NOMO-1 treated with DMSO at 0.1 percent for 48 hours (cell line): ENCODE results near the gene RUNDC3A.
"Not testable (repeated sequence)": the region's sequence is repeated elsewhere in the genome, so short reads cannot be mapped to it uniquely, and the experiment has no call there.

Experiments
- DNase-seq: peaks from one replicate; lab custom pipeline; 2025; ENCODE audit not compliant: unreplicated experiment; lab: John Stamatoyannopoulos, UW

The RUNDC3A gene

DNA sequence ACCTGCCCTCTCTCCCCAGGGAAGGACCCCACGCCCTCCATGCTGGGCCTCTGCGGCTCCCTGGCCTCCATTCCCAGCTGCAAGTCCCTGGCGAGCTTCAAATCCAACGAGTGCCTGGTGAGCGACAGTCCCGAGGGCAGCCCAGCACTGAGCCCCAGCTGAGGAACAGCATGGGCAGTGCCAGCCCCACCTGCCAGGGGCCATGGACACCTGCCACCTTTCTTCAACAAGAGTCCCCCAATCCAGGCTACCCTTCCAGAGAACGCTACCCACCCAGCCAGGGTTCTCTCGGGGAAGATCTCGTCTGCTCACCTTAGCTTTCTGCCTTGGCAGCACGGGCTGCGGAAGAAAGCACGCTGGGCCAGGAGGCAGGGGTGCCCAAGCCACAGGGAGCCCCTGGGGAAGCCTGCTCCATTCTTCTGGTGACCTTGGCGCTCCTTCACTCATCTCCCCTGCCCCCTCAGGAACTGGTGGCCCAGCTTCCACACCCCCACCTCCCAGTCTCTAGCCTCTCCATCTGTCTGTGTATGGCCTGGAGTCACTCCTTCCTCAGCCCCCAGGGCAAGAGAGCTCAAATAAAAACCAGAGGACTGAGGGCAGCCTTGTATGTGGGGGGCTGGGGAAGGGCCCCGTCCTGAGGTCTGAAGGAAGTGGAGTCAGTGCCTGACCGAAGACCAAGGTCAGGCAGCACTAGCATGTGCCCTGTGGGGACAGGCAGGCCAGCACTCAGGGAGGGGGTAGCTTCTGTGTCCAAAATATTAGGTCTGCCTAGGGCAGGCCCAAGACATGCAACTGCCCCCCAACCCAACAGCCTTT lies 9.9 kb downstream of the RUNDC3A start:
- no peak for DNase-seq

DNA sequence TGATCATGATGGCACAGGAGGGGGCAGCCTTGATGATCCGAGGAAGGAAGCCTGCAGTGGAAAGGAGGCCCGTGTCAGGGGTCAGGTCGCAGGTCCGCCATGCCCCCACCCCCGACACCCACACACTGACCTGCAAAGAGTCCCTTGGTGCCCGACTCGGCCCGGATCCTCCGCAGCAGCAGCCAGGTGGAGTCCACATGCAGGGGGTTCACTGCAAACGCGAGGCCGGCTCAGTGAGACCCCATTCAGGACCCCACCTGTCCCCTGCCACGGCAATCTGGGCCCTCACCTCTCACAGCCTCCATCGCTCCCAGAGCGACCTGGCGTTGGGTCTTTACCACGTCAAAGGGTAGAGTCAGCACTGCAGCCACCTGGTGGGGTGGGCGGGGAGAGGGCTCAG lies 11.7 kb downstream of the RUNDC3A start:
- DNase-seq: no peak

DNA sequence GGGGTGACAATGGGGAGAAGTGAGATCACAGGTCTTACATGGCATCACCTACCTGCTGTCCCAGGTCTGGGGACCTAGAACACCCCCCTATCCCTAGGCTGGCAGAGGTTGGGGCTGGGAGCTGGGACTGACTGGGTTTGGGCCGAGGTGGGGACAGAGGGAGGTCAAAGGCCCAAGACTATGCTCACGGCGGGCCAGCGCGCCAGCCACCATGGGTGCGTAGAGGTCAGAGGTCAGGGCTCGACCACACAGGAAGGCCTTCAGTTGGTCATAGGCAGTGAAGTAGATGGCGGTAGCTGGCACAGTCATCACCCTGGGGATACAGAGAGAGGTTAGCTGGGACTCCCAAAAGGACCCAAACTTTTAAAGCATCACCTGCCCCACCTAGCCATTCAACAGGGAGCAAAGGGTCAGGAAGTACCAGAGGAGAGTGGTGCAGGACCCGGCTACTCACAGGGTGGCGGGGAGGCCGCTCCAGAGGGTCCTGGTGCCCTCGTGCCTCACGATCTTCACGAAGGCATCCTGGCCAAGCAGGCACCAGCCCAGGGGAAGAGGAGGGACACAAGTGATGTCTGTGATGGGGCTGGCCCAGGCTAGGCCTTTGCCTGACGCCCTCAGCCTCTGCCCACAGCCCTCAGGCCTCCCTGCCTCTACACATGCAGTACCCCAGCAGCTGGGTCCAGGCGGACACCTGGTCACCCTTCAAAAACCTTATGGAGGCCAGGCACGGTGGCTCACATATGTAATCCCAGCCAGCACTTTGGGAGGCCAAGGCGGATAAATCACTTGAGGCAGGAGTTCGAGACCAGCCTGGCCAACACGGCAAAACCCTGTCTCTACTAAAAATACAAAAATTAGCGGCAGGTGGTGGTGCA lies 13.1 kb downstream of the RUNDC3A start:
- no peak for DNase-seq

DNA sequence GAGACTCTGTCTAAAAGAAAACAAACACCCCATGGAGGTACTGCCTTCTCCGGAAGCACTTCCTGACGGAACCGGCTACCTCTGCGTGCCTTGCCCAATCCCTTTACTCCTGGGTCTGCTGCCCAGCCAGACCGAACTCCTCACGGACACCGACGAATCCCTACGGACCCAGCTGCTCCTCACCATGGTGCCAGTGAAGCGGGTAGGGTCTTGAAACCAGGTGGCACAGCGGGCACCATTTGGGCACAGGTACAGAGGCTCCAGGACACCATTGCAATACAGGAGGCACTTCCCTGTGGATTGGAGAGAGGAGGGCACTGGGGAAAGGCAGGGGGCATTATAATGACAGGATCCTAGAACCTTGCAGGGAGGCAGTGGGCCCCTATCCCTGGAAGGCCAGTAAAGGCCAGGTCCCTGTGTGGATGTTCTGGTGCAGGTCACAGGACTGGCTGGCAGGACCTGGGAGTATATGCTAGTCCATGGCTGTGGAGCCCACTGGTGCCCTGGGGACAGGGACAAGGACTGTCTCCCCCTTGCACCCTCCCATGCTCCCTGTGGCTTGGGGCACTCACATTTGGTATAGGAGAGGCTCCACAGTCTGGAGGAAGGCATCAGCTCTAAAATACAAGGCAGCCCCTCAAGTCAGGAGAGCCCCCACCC lies 14.0 kb downstream of the RUNDC3A start:
- no peak for DNase-seq

GRCh38 chr17:44323359-44324091 lies 15.1 kb downstream of the RUNDC3A start:
- DNase-seq: no peak

DNA sequence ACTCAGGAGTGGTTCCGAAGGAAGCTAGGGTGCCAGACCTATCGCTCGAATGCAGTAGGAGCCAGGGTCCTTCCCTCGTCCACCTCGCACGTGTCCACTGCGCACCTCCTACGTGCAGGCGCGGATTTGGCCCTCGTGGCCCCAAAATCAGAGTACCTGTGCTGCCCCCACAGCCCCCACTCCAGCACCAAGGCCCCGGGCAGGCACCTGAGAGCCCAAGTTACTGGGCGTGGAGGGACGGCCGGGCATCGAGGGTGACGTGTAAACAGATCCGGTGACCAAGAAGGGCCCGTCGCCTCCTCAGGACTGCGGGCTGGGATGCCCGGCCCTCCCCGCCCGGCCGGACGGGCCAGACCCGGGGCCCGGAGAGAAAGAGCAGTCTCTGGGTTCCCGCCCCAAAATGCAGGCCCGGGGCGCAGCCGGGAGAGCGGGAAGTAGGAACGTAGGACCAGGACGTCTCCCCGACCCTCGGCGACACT lies 15.7 kb downstream of the RUNDC3A start:
- DNase-seq: no peak

DNA sequence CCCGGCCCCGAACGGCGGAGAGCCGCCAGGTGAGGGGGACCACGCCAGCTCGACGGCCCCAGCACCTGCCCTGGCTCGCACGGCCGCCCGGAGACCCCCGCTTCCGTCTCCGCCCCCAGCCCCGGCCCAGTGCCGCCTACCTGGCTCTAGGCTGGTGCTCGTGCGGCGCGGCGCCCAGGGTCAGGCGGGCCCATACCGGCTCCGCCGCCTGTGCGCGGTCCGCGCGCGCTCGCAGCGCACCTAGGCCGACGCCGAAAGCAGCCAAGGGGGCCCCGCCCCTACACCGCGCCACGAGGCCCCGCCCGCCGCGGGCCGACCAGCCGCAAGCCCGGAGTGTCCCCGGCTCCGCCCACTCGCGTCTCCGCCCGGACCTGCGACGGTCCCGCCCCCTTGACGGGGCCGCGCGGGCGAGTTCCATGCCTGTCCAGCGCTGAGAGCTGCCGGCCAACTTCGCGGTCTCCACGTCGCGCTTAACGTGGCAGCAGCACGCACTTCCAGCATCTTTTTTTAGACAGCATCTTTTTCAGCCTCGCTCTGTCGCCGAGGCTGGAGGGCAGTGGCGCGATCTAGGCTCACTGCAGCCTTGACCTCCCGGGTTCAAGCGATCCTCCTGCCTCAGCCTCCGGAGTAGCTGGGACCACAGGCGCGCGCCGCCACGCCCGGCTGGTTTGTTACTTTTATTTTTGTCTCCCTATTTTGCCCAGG lies 16.3 kb downstream of the RUNDC3A start, which contains the start of gene SLC25A39:
TSS of gene SLC25A39 (minus strand) at position 253 of the 705 bp plus-strand sequence. CDS start 1,261 bp downstream, outside the sequence.
- DNase-seq: peak; percentile 88

DNA sequence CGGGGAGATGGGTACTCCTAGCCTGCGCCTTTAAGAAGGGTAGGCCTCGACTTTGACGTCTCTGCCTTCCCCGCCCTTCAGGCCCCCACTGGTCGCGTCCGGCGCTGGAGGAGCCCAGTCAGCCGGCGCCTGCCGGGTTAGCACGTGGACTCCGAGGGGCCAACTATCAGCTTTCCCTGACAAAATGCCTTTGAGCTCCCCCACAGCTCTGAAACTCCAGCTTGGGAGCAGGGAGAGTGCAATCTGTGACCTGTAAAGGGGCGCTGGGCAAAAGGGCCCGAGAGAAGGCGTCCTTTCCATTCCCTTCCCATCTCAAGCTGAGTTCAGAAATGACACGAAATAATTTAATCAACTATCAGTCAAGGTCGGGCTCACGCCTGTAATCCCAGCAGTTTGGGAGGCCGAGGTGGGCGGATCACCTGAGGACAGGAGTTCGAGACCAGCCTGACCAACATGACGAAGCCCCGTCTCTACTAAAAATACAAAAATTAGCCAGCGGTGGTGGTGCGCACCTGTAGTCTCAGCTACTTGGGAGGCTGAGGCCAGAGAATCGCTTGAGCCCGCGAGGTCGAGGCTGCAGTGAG lies 18.6 kb downstream of the RUNDC3A start:
- peak; percentile 98 for DNase-seq

DNA sequence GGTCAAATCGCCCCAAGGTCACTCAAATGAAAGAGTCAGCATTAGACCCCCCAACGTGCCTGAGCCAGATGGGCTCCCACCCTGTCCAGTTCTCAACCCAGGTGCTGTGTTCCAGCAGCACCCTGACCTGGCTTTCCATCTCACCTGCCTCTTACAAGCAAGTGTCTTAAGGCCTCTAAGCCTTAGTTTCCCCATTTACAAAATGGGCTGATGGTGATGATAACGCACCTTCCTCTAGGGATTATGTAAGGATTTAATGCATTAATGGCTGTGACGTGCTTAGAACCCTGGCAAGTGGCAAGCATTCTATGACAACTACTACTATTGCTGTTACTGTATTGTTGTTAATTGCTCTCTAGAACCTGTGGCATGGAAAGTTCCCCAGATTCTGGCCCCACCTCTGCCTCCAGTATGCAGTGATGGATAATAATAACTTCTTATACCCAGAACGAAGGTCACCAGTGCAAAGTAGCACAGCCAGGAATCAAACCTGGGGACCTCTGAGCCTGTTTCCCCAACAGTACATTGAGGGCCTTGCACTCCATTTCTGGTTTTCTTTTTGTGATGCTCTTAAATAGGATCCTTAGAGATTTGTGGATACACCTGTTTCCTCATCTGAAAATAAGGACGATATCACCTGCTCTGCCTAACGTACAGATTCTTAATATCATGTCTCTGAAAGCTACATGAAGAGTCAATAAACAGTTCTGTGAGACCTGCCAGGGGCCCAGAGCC lies 19.5 kb downstream of the RUNDC3A start:
- no peak for DNase-seq

DNA sequence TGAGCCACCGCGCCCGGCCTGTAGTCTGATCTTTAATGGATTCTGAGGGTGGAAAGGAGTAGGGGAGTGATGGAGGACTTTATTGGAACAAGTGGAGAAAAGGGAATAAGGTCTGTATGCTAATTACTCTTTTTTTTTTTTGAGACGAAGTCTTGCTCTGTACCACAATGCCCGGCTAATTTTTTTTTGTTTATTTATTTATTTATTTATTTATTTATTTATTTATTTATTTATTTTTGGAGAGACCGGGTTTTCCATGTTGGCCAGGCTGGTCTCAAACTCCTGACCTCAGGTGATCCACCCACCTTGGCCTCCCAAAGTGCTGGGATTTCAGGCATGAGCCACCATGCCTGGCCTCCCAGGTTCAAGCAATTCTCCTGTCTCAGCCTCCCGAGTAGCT lies 21.1 kb downstream of the RUNDC3A start:
- not testable (repeated sequence) for DNase-seq

DNA sequence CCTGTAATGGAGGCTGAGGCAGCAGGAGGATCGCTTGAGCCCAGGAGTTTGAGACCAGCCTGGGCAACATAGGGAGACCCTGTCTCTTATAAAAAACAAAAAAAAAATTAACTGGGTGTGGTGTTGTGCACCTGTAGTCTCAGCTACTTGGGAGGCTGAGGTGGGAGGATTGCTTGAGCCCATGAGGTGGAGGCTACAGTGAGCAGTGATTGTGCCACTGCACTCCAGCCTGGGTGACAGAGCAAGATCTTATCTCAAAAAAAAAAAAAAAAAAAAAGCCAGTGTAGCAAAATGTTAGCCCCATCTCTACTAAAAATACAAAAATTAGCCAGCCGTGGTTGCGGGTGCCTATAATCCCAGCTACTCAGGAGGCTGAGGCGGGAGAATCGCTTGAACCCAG lies 21.9 kb downstream of the RUNDC3A start:
- DNase-seq: not testable (repeated sequence)

DNA sequence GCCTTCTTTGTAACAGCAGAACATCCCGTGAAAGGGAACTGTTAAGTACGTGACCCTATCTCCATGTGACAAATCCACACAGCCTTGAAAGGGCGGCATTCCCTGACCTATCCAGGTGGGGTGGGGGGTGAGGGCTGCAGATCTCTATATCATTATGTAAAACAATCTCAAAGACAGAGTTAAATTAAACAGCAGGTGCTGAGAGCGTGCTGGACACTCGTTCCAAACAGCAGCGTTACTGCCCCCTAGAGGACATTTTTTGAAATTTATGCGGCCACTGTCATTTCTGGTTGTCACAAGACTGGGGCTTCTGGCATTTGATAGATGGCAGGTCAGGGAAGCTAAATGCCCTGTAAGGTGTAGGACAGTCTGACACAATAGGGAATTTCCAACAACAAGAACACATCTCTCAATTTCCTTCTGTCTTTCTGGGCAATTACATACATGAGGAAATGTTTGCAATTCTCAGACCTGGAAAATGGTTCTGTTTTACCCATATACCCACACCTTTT lies 22.9 kb downstream of the RUNDC3A start:
- DNase-seq: peak; percentile 78

DNA sequence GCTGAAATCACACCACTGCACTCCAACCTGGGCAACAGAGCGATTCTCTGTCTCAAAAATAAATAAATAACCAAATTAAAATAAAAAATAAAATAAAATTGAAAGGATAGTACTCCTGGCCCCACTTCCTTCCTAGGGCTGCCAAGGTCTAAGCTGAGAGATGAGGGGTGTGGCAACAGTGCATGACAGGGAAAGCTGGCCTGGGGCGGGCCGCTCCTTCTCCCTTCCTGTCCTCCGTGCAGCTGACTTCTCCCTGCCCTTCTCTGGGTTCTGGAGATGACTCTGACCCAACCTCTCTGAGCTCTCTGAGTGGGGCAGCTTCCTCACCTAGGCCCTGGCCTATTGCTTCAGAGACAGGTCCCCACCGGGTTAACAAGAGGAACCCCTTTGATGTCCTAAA lies 25.0 kb downstream of the RUNDC3A start:
- DNase-seq: peak; percentile 38

GRCh38 chr17:44334315-44334714 lies 25.9 kb downstream of the RUNDC3A start:
- no peak for DNase-seq

DNA sequence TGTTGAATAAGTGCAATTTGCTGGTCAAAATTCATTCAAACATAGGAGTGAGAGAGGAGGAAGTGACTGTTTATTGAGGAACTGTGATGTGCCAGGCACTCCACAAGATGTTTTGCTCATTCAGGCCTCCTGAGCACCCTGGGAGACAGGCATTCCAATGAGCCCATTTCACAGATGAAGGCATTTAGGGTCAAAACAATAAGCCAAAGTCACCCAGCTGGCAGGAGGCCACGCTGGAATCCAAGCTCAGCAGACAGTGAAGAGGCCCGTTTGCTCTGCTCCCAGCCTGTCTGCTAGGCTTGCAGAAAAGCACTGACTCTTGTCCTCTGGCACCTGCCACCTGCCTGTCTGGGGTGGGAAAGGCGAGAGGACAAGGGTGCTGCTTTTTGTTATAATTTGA lies 26.3 kb downstream of the RUNDC3A start:
- peak; percentile 44 for DNase-seq

- DNase-seq: no peak
These were observed 27.2 kb downstream of the RUNDC3A start for GRCh38 chr17:44335564-44335963.

DNA sequence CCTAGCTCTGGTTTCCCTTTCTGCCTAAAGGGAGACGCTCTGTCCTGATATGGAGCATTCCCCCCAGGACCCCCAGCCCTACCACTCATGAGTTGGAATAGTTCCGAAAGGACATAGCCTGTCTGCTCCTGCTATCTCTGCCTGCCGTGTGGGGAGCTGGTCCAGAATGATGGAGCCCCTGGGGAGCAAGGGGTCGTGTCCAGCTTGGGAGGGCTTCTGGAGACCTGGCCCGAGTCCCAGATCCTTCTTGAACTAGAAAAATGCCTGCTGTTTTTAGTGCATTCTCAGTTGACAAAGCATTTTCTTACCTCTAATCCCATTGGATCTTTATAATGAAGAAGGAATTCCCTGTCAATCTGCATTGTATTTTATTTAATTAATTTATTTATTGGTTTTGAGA lies 27.6 kb downstream of the RUNDC3A start:
- no peak for DNase-seq

- peak; percentile 14 for DNase-seq
These were observed 30.3 kb downstream of the RUNDC3A start for GRCh38 chr17:44338702-44339101.

DNA sequence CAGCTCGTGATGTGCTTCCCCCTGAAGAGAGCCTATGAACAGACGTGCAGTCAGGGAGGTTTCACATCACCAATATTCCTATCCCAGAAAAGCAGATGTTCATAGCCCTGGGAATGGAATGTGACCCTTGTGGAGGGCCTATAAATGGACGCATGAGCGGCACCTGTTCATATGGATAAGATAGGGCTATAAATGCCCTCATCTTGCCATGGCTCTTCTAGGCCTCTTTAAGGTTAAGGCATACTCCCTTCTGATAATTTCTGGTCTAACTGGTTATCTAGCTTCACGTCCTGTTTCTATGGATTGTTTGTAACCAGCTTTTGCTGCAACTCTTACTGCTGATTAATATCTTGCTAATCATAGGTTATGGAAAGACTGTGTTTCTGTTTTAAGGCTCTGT lies 32.2 kb downstream of the RUNDC3A start:
- not testable (repeated sequence) for DNase-seq
